Panc1 (cell line): ENCODE measurements around the gene IQCH. TPM values are rescaled to one million over a fixed set of nuclear protein-coding genes. Genes with fewer than 3 reads are reported as not detected.

ENCODE experiments used
- ATAC-seq: fragments of 200-7000 bp; cut with Tn5 transposase; 2 replicates; pipeline ENCODE4 v1.9.1; 2020; ENCODE audit warnings: mild to moderate bottlenecking, moderate library complexity
- BruUV-seq: library from RNA; stranded (reverse); fragments of 400-500 nt; replicated peaks from 2 replicates; lab custom pipeline; 2021; lab: Mats Ljungman, UMichigan
- CTCF ChIA-PET: fragments of 300-600 bp; sonication (Branson Sonifier 250); formaldehyde crosslinking; loops from one replicate; lab custom pipeline; 2022; ENCODE audit warnings: antibody characterized with exemption; lab: Charles Lee
- POLR2A ChIA-PET: fragments of 300-600 bp; sonication (Branson Sonifier 250); formaldehyde crosslinking; loops from one replicate; lab custom pipeline; 2022; ENCODE audit warnings: antibody characterized with exemption; lab: Charles Lee
- DNase-seq: peaks from one replicate; pipeline ENCODE4 v3.0.0-alpha.2; 2010; ENCODE audit warnings: low read depth, low spot score
- H3K27ac ChIP-seq: 2 replicates; pipeline ENCODE4 v1.5.1; 2011; ENCODE audit warnings: mild to moderate bottlenecking, low read length, inconsistent platforms
- H3K27me3 ChIP-seq: fragments of 200-500 bp; sonication (Bioruptor generic); 2 replicates; pipeline ENCODE4 v1.6.0; 2014; ENCODE audit warnings: low read length, inconsistent platforms; ENCODE audit not compliant: control insufficient read depth, insufficient read depth
- H3K36me3 ChIP-seq: fragments of 200-500 bp; sonication (Bioruptor generic); 2 replicates; pipeline ENCODE4 v1.5.1; 2014; ENCODE audit warnings: inconsistent platforms, mild to moderate bottlenecking, low read length, moderate library complexity; ENCODE audit not compliant: control insufficient read depth, insufficient read depth
- H3K4me1 ChIP-seq: 2 replicates; pipeline ENCODE4 v1.5.1; 2011; ENCODE audit warnings: inconsistent platforms, mild to moderate bottlenecking, low read length, moderate library complexity; ENCODE audit not compliant: control insufficient read depth, insufficient read depth
- H3K4me3 ChIP-seq, 2 experiments: 2 replicates each; pipeline ENCODE4 v1.5.1; 2011 to 2012; ENCODE audit warnings: low read depth in 2 of 2, low read length in 2 of 2, mild to moderate bottlenecking in 2 of 2, inconsistent platforms in 1 of 2, moderate library complexity in 1 of 2
- H3K9me3 ChIP-seq: fragments of 200-500 bp; sonication (Bioruptor generic); 2 replicates; pipeline ENCODE4 v1.5.1; 2014; ENCODE audit warnings: low read depth, mild to moderate bottlenecking, inconsistent platforms, low read length, moderate library complexity; ENCODE audit not compliant: control insufficient read depth, insufficient read depth
- POLR2AphosphoS5 ChIP-seq: IDR thresholded peaks from 2 replicates; pipeline ENCODE4 v1.6.1; 2012; ENCODE audit warnings: mild to moderate bottlenecking, low read depth, low read length, moderate library complexity
- SIN3A ChIP-seq: IDR thresholded peaks from 2 replicates; pipeline ENCODE4 v1.6.1; 2012; ENCODE audit warnings: low read depth, mild to moderate bottlenecking, low read length, moderate library complexity, borderline replicate concordance; ENCODE audit not compliant: insufficient read depth
- TCF7L2 ChIP-seq: IDR thresholded peaks from 2 replicates; pipeline ENCODE4 v1.6.1; 2011; ENCODE audit warnings: mild to moderate bottlenecking, low read depth, low read length, inconsistent platforms
- in situ Hi-C: cut with HindIII; loops from 2 replicates; pipeline ENCODE4 v1.10.0; 2016; ENCODE audit warnings: low sequenced_read_pairs, low pct_unique_long_range_greater_than_20kb
- intact Hi-C: fragments of 100-400 bp; cut with micrococcal nuclease; formaldehyde crosslinking; loops from one replicate; pipeline ENCODE4 v1.10.0; 2022; ENCODE audit not compliant: unreplicated experiment
- total RNA-seq: library from RNA; stranded (reverse); gene quantifications from one replicate; pipeline ENCODE4 v1.2.1, GENCODE V29; 2021; ENCODE audit not compliant: unreplicated experiment
- TF ChIP-seq, protein P1 (sequence below), 2 experiments: IDR thresholded peaks; 2 replicates each; pipeline ENCODE4 v1.6.1; 2011 to 2012; ENCODE audit warnings: low read depth in 2 of 2, control low read depth in 1 of 2, low read length in 1 of 2, mild to moderate bottlenecking in 1 of 2, moderate library complexity in 1 of 2; ENCODE audit not compliant: insufficient read depth in 1 of 2
- TF ChIP-seq, protein P2 (sequence below): fragments of 450-650 bp; IDR thresholded peaks from 2 replicates; pipeline ENCODE4 v1.5.1; 2017; ENCODE audit warnings: mild to moderate bottlenecking

Gene IQCH
- total RNA-seq, 1 experiment from 2014 or later = 3.9 TPM

DNA sequence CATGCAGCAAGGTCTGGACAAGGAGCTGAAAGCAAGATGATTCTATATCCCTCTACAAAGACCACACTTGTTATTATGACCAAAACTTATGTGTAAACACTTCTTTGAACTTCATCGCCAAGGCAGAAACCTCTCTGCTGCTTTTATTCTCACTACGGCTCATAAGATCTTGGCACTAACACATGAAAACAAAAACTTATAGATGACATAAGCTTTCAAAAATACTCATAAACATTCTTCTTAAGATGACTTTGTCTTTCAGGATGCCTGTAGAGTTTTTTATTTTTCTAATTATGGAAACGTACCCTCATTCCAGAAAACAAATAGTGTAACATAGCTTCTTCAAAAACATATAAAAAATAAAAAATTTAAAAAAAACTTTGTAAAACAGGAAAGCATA is 253.8 kb downstream of the IQCH start:
- POLR2A ChIA-PET = no interaction called here
- no peak for DNase-seq
- ATAC-seq = no peak
- no peaks in the 10 kb centered on the region for H3K4me1 ChIP-seq
- H3K27ac ChIP-seq = no peak overlapping the region
- H3K4me3 ChIP-seq = no peak overlapping the region
- no TSS peak for BruUV-seq
- CTCF ChIA-PET = no interaction called here
- TF ChIP-seq, protein P1, sequence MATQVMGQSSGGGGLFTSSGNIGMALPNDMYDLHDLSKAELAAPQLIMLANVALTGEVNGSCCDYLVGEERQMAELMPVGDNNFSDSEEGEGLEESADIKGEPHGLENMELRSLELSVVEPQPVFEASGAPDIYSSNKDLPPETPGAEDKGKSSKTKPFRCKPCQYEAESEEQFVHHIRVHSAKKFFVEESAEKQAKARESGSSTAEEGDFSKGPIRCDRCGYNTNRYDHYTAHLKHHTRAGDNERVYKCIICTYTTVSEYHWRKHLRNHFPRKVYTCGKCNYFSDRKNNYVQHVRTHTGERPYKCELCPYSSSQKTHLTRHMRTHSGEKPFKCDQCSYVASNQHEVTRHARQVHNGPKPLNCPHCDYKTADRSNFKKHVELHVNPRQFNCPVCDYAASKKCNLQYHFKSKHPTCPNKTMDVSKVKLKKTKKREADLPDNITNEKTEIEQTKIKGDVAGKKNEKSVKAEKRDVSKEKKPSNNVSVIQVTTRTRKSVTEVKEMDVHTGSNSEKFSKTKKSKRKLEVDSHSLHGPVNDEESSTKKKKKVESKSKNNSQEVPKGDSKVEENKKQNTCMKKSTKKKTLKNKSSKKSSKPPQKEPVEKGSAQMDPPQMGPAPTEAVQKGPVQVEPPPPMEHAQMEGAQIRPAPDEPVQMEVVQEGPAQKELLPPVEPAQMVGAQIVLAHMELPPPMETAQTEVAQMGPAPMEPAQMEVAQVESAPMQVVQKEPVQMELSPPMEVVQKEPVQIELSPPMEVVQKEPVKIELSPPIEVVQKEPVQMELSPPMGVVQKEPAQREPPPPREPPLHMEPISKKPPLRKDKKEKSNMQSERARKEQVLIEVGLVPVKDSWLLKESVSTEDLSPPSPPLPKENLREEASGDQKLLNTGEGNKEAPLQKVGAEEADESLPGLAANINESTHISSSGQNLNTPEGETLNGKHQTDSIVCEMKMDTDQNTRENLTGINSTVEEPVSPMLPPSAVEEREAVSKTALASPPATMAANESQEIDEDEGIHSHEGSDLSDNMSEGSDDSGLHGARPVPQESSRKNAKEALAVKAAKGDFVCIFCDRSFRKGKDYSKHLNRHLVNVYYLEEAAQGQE (IDR thresholded peaks at IDR 0.05; ENCODE audit: insufficient read depth in 1 of 2, low read depth in 2 of 2, low read length in 1 of 2) = no peak
- TF ChIP-seq, protein P2, sequence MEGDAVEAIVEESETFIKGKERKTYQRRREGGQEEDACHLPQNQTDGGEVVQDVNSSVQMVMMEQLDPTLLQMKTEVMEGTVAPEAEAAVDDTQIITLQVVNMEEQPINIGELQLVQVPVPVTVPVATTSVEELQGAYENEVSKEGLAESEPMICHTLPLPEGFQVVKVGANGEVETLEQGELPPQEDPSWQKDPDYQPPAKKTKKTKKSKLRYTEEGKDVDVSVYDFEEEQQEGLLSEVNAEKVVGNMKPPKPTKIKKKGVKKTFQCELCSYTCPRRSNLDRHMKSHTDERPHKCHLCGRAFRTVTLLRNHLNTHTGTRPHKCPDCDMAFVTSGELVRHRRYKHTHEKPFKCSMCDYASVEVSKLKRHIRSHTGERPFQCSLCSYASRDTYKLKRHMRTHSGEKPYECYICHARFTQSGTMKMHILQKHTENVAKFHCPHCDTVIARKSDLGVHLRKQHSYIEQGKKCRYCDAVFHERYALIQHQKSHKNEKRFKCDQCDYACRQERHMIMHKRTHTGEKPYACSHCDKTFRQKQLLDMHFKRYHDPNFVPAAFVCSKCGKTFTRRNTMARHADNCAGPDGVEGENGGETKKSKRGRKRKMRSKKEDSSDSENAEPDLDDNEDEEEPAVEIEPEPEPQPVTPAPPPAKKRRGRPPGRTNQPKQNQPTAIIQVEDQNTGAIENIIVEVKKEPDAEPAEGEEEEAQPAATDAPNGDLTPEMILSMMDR = no peak
- TF ChIP-seq TCF7L2 (no peak), POLR2AphosphoS5 (no peak), SIN3A (no peak)
- no peaks in the 10 kb centered on the region for H3K36me3 ChIP-seq
- H3K9me3 ChIP-seq = no peaks in the 10 kb centered on the region
- intact Hi-C loops = no loop called here
- H3K27me3 ChIP-seq = no peaks in the 10 kb centered on the region
- in situ Hi-C loops = no loop called here

DNA sequence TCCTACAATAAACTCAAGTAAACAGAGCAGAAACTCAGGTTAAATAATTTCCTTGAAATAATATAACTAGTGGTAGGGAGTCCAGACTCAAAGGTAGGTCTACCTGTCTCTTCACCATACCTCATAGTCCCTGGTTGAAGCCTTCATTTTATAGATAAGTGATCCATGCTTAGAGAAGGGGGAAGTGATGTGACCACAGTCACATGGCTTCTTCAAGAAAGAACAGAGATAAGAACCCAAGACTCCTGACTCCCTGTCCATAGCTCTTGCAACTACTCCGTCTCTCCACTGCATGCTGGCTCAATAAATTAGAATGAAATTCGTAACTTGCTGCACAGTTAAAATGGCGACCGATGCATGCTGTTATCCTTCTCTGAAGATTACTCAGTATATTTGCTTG is 255.3 kb downstream of the IQCH start:
- ChIA-PET POLR2A (no interaction called here), CTCF (no interaction called here)
- no peaks in the 10 kb centered on the region for H3K36me3 ChIP-seq
- no TSS peak for BruUV-seq
- no peaks in the 10 kb centered on the region for H3K9me3 ChIP-seq
- H3K27me3 ChIP-seq = no peaks in the 10 kb centered on the region
- intact Hi-C loops = no loop called here
- no peaks in the 10 kb centered on the region for H3K4me1 ChIP-seq
- TF ChIP-seq TCF7L2 (no peak), POLR2AphosphoS5 (no peak), SIN3A (no peak)
- TF ChIP-seq, protein P1 (IDR thresholded peaks at IDR 0.05; ENCODE audit: insufficient read depth in 1 of 2, low read depth in 2 of 2, low read length in 1 of 2) = no peak
- TF ChIP-seq, protein P2 = no peak
- ATAC-seq = no peak
- no peak for DNase-seq
- H3K27ac ChIP-seq = no peak overlapping the region
- no peak overlapping the region for H3K4me3 ChIP-seq
- in situ Hi-C loops = no loop called here
